ENCODE results near the gene CARD18. TPM values are rescaled to one million over a fixed set of nuclear protein-coding genes. Genes with fewer than 3 reads are reported as not detected.

CARD18 gene
- total RNA-seq, 2 experiments from 2014 or later, result not detected

GRCh38 chr11:105152560-105152959, 13.0 kb upstream of the CARD18 start:
- H3K9me3 Mint-ChIP-seq, result no peaks in the 10 kb centered on the region
- H3K36me3 Mint-ChIP-seq, result no peaks in the 10 kb centered on the region
- no peak overlapping the region for H3K27ac Mint-ChIP-seq
- H3K27me3 Mint-ChIP-seq, result no peaks in the 10 kb centered on the region
- H3K4me1 Mint-ChIP-seq, result no peaks in the 10 kb centered on the region
- H3K4me3 Mint-ChIP-seq, result no peak overlapping the region
- no peak for DNase-seq

- no peaks in the 10 kb centered on the region for H3K4me1 Mint-ChIP-seq
- no peak overlapping the region for H3K27ac Mint-ChIP-seq
- DNase-seq, result no peak
- no peaks in the 10 kb centered on the region for H3K9me3 Mint-ChIP-seq
- H3K27me3 Mint-ChIP-seq, result no peaks in the 10 kb centered on the region
- H3K4me3 Mint-ChIP-seq, result no peak overlapping the region
- no peaks in the 10 kb centered on the region for H3K36me3 Mint-ChIP-seq
These were observed 12.5 kb upstream of the CARD18 start for GRCh38 chr11:105152021-105152512.

DNA sequence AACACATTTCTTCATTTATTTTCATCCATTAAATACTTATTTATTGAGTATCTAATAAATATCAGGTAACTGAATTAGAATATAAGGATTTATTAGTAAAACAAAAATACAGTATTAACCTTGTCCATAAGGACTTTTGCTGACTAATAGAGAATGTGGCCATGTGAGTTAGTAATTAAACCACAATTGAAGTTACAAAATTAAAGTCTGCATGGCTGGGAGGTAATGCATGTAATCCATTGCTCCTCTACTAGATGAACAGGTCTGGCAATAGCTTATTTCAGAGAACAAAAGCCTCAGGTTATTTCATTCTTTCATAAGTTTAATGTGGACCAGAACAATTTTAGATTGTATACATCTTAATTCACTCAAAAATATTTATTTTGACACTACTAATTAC, 9.9 kb upstream of the CARD18 start:
- Mint-ChIP-seq H3K9me3 (no peaks in the 10 kb centered on the region), H3K27ac (no peak overlapping the region), H3K4me3 (no peak overlapping the region), H3K27me3 (no peaks in the 10 kb centered on the region), H3K4me1 (no peaks in the 10 kb centered on the region), H3K36me3 (no peaks in the 10 kb centered on the region)
- DNase-seq, result no peak

- no peak overlapping the region for H3K4me3 Mint-ChIP-seq
- DNase-seq, result no peak
- no peaks in the 10 kb centered on the region for H3K9me3 Mint-ChIP-seq
- no peaks in the 10 kb centered on the region for H3K27me3 Mint-ChIP-seq
- H3K36me3 Mint-ChIP-seq, result no peaks in the 10 kb centered on the region
- no peaks in the 10 kb centered on the region for H3K4me1 Mint-ChIP-seq
- no peak overlapping the region for H3K27ac Mint-ChIP-seq
These were observed 8.7 kb upstream of the CARD18 start for GRCh38 chr11:105148241-105148640.

GRCh38 chr11:105144887-105145286, 5.3 kb upstream of the CARD18 start:
- Mint-ChIP-seq H3K4me1 (no peaks in the 10 kb centered on the region), H3K4me3 (no peak overlapping the region), H3K27ac (no peak overlapping the region), H3K27me3 (no peaks in the 10 kb centered on the region), H3K9me3 (no peaks in the 10 kb centered on the region), H3K36me3 (no peaks in the 10 kb centered on the region)
- DNase-seq, result no peak

- DNase-seq, result no peak
- peaks cover 4% of the 10 kb centered on the region for H3K27me3 Mint-ChIP-seq
- no peak overlapping the region for H3K27ac Mint-ChIP-seq
- H3K4me1 Mint-ChIP-seq, result no peaks in the 10 kb centered on the region
- H3K9me3 Mint-ChIP-seq, result no peaks in the 10 kb centered on the region
- H3K4me3 Mint-ChIP-seq, result no peak overlapping the region
- H3K36me3 Mint-ChIP-seq, result no peaks in the 10 kb centered on the region
These were observed 2.6 kb upstream of the CARD18 start for GRCh38 chr11:105142167-105142566.

DNA sequence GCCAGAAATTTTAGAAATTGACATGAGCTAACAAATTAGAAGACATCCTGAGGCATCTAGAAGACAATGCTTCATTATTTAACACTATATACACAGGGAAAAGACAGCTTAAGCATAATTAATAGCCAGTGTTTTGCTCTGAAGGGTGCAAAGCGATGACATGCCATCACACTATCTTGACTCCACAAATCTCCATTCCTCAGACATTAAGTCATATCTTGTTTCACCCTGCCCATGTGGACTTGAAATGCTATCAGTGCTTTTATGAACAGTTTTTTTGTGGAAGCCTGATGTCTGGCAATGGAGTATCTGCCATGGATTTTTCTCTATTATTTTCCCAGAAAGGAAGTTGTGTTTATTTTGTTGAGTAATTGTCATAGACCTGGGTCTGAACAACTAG, 2.3 kb downstream of the CARD18 start:
- H3K9me3 Mint-ChIP-seq, result peaks cover 3% of the 10 kb centered on the region
- peaks cover 3% of the 10 kb centered on the region for H3K36me3 Mint-ChIP-seq
- H3K4me1 Mint-ChIP-seq, result no peaks in the 10 kb centered on the region
- H3K27ac Mint-ChIP-seq, result no peak overlapping the region
- H3K27me3 Mint-ChIP-seq, result peaks cover 4% of the 10 kb centered on the region
- no peak overlapping the region for H3K4me3 Mint-ChIP-seq
- DNase-seq, result no peak

GRCh38 chr11:105135883-105136282, 3.7 kb downstream of the CARD18 start:
- no peak overlapping the region for H3K4me3 Mint-ChIP-seq
- H3K36me3 Mint-ChIP-seq, result peaks cover 3% of the 10 kb centered on the region
- no peak for DNase-seq
- peaks cover 9% of the 10 kb centered on the region for H3K9me3 Mint-ChIP-seq
- no peaks in the 10 kb centered on the region for H3K4me1 Mint-ChIP-seq
- H3K27me3 Mint-ChIP-seq, result peaks cover 4% of the 10 kb centered on the region
- H3K27ac Mint-ChIP-seq, result no peak overlapping the region

GRCh38 chr11:105132716-105133511, 6.7 kb downstream of the CARD18 start:
- Mint-ChIP-seq H3K9me3 (peaks cover 11% of the 10 kb centered on the region), H3K27me3 (no peaks in the 10 kb centered on the region), H3K27ac (no peak overlapping the region), H3K36me3 (peaks cover 3% of the 10 kb centered on the region), H3K4me3 (no peak overlapping the region), H3K4me1 (no peaks in the 10 kb centered on the region)
- no peak for DNase-seq

DNA sequence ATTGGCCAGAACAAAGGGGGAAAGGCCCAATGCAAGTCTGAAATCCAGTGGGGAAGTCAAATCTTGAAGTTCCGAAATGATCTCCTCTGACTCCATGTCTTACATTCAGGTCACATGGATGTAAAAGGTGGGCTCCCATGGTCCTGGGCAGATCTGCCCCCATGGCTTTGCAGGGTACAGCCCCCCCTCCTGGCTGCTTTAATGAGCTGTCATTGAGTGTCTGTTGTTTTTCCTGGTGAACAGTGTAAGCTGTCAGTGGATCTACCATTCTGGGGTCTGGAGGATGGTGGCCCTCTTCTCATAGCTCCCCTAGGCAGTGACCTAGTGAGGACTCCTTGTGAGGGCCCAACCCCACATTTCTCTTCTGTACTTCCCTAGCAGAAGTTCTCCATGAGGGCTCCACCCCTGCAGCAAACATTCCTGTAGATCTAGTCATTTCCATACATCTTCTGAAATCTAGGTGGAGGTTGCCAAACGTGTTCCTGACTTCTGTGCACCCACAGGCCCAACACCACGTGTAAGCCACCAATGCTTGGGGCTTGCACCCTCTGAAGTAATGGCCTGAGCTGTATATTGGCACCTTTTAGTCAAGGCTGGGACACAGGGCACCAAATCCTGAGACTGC, 9.3 kb downstream of the CARD18 start:
- H3K36me3 Mint-ChIP-seq, result no peaks in the 10 kb centered on the region
- no peak overlapping the region for H3K27ac Mint-ChIP-seq
- H3K9me3 Mint-ChIP-seq, result peaks cover 11% of the 10 kb centered on the region
- no peaks in the 10 kb centered on the region for H3K27me3 Mint-ChIP-seq
- H3K4me1 Mint-ChIP-seq, result no peaks in the 10 kb centered on the region
- no peak overlapping the region for H3K4me3 Mint-ChIP-seq
- no peak for DNase-seq

GRCh38 chr11:105124756-105125155, 14.8 kb downstream of the CARD18 start:
- H3K27me3 Mint-ChIP-seq, result no peaks in the 10 kb centered on the region
- no peaks in the 10 kb centered on the region for H3K36me3 Mint-ChIP-seq
- no peak for DNase-seq
- H3K9me3 Mint-ChIP-seq, result peaks cover 3% of the 10 kb centered on the region
- H3K4me3 Mint-ChIP-seq, result no peak overlapping the region
- H3K27ac Mint-ChIP-seq, result no peak overlapping the region
- no peaks in the 10 kb centered on the region for H3K4me1 Mint-ChIP-seq

DNA sequence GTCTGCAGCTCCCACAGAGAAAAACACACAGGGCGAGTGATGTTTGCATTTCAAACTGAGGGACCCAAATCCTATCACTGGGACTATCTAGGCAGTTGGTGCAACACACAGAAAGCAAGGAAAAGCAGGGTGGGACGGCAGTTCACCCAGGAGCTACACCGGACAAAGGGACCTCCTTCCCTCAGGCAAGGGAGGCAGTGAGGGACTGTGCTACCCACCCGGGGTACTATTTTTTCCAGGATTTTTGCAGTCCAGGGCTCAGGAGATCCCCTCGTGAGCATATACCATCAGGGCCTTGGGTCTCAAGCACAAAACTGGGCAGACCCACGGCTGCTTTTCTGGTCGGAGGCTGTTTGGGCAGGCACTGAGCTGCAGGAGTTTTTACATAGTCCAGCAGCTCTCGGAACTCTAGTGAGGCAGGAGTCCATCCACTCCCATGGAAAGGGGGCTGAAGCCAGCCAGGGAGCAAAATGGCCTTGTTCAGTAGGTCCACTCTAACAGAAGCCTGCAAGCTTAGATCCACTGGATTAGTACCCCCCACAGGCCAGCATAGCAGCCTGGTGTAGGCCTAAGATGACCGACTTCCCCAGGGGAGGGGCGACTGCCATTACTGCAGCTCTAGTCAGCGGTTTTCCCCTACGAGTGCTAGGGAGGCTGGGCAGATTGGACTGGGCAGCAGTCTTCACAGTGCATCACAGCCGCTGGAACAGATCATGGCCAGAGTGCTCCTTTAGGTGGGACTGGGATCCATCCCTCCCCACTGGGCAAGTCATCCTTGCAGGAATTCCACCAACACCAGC, 28.2 kb downstream of the CARD18 start:
- H3K27ac Mint-ChIP-seq, result no peak overlapping the region
- H3K4me3 Mint-ChIP-seq, result no peak overlapping the region
- H3K27me3 Mint-ChIP-seq, result peaks cover 5% of the 10 kb centered on the region
- no peaks in the 10 kb centered on the region for H3K36me3 Mint-ChIP-seq
- peaks cover 11% of the 10 kb centered on the region for H3K4me1 Mint-ChIP-seq
- DNase-seq, result no peak
- H3K9me3 Mint-ChIP-seq, result peaks cover 3% of the 10 kb centered on the region

DNA sequence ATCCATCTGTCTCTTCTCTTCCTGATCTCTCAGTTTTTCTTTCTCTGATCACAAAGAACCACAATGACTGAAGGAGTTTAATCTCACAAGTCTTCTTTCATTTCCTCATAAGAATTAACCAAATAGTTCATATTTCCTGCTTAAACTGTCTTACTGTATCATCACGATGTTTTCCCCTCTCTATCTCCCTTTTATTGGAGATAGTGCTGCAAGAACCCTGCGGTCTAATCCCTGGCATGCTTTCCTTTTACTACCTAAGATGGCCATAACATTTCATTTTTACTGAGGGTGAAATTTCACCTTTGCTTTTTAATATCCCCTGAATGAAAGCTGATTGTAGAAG, 28.9 kb downstream of the CARD18 start:
- H3K4me3 Mint-ChIP-seq, result no peak overlapping the region
- H3K36me3 Mint-ChIP-seq, result no peaks in the 10 kb centered on the region
- DNase-seq, result no peak
- peaks cover 2% of the 10 kb centered on the region for H3K27me3 Mint-ChIP-seq
- peaks cover 3% of the 10 kb centered on the region for H3K9me3 Mint-ChIP-seq
- no peak overlapping the region for H3K27ac Mint-ChIP-seq
- peaks cover 11% of the 10 kb centered on the region for H3K4me1 Mint-ChIP-seq

DNA sequence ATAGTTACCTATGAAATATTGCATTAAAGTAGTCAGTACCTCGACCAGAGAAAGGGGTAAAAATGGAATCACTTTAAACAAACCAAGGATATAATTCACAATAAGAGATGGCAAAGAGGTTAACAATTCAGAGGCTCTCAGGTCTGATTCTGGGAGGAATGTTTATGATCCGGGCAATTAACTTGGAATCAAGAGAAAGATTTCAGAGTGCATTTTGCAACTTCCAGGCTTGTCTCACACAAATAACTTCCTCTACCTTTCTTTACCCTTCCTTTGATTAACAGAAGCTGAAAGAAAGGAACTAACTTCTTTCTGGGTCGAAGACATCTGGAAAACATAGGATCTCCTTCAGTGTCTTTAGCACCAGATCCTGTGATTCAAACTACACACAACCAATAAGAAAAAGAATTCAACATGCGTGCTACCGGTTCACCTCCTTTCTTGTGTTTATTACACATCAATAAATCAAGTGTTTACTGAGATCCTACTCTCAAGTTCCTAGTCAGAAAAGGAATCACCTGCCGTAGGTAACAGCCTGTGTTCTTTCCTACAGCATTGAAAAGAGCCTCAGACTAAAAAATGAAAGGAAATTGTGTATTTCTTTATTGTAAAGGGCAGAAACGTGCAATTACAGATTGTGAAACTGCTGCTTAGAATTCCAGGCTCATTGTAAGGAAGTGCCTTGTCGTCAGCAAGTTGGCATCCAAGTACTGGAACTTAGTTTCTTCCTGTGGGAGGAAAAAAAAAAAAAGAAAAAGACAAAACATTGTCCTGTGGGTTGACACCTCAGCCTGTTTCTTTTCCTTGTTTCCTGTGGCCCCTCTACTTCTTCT, 29.5 kb downstream of the CARD18 start:
- no peak overlapping the region for H3K27ac Mint-ChIP-seq
- no peak overlapping the region for H3K4me3 Mint-ChIP-seq
- H3K4me1 Mint-ChIP-seq, result peaks cover 11% of the 10 kb centered on the region
- H3K9me3 Mint-ChIP-seq, result peaks cover 5% of the 10 kb centered on the region
- DNase-seq, result no peak
- H3K36me3 Mint-ChIP-seq, result no peaks in the 10 kb centered on the region
- H3K27me3 Mint-ChIP-seq, result no peaks in the 10 kb centered on the region

DNA sequence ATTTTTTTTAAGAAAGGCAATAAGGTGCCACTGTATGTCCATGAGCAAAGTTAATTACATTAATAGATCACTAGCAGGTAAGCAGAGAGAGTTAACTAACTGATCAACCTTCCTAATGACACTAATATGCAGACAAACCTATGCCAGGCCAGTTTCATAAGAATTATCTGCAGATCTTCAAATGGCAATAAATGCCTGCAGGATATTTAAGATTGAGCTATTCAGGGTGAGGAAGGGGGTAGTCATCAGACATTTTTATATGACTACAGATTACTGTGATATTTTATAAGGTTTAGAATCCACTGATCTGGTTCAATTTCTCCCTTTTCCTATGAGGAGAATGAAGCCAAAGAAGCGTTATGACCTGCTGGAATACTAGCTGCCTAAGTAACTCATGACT, 30.2 kb downstream of the CARD18 start:
- DNase-seq, result no peak
- Mint-ChIP-seq H3K4me3 (no peak overlapping the region), H3K27me3 (no peaks in the 10 kb centered on the region), H3K27ac (no peak overlapping the region), H3K36me3 (no peaks in the 10 kb centered on the region), H3K9me3 (peaks cover 5% of the 10 kb centered on the region), H3K4me1 (peaks cover 11% of the 10 kb centered on the region)

Data from activated naive CD8-positive, alpha-beta T cell treated with anti-CD3 and anti-CD28 coated beads for 36 hours (primary cell).